H9 (cell line): ENCODE data around the gene FBRSL1. TPM values are rescaled to one million over a fixed set of nuclear protein-coding genes. Genes with fewer than 3 reads are reported as not detected.

ENCODE experiments used
- DNase-seq: peaks from one replicate; pipeline ENCODE4 v3.0.0-alpha.2; 2017
- H2AFZ ChIP-seq: one replicate; pipeline ENCODE4 v1.6.1; 2013; ENCODE audit warnings: mild to moderate bottlenecking, low read length, control low read depth, moderate library complexity
- H2AK5ac ChIP-seq: 2 replicates; pipeline ENCODE4 v1.6.1; 2013; ENCODE audit warnings: low read length, control low read depth, mixed read lengths; ENCODE audit not compliant: insufficient read length
- H2BK120ac ChIP-seq: one replicate; pipeline ENCODE4 v1.6.1; 2013; ENCODE audit warnings: low read depth, mild to moderate bottlenecking, low read length, control low read depth, inconsistent platforms; ENCODE audit not compliant: poor library complexity, severe bottlenecking
- H2BK12ac ChIP-seq: 2 replicates; pipeline ENCODE4 v1.6.1; 2013; ENCODE audit warnings: low read length, control low read depth, mixed read lengths, low read depth; ENCODE audit not compliant: insufficient read length
- H2BK15ac ChIP-seq: 2 replicates; pipeline ENCODE4 v1.6.1; 2013; ENCODE audit warnings: low read depth, low read length, control low read depth
- H2BK20ac ChIP-seq: one replicate; pipeline ENCODE4 v1.6.1; 2013; ENCODE audit warnings: low read depth, mild to moderate bottlenecking, low read length, control low read depth, inconsistent platforms; ENCODE audit not compliant: poor library complexity, severe bottlenecking
- H2BK5ac ChIP-seq: 2 replicates; pipeline ENCODE4 v1.6.1; 2013; ENCODE audit warnings: low read length, control low read depth, mixed read lengths; ENCODE audit not compliant: insufficient read length
- H3K14ac ChIP-seq: 2 replicates; pipeline ENCODE4 v1.6.1; 2013; ENCODE audit warnings: low read length, control low read depth; ENCODE audit not compliant: insufficient read depth
- H3K18ac ChIP-seq: 2 replicates; pipeline ENCODE4 v1.6.1; 2013; ENCODE audit warnings: low read depth, mild to moderate bottlenecking, mixed read lengths, low read length, control low read depth; ENCODE audit not compliant: insufficient read length
- H3K23ac ChIP-seq: 2 replicates; pipeline ENCODE4 v1.6.1; 2013; ENCODE audit warnings: low read length, control low read depth, mixed read lengths, low read depth; ENCODE audit not compliant: insufficient read length
- H3K23me2 ChIP-seq: 2 replicates; pipeline ENCODE4 v1.6.1; 2013; ENCODE audit warnings: low read depth, mild to moderate bottlenecking, mixed read lengths, low read length, control low read depth; ENCODE audit not compliant: insufficient read length, poor library complexity, severe bottlenecking
- H3K27ac ChIP-seq: 2 replicates; pipeline ENCODE4 v1.5.1; 2013; ENCODE audit warnings: low read length, control low read depth, mixed read lengths, low read depth; ENCODE audit not compliant: insufficient read length
- H3K27me3 ChIP-seq: 2 replicates; pipeline ENCODE4 v1.6.1; 2013; ENCODE audit warnings: low read length, control low read depth, inconsistent platforms; ENCODE audit not compliant: insufficient read depth
- H3K4ac ChIP-seq: 2 replicates; pipeline ENCODE4 v1.6.1; 2013; ENCODE audit warnings: low read depth, mild to moderate bottlenecking, control low read depth, inconsistent platforms, low read length, moderate library complexity
- H3K4me1 ChIP-seq: 2 replicates; pipeline ENCODE4 v1.6.1; 2013; ENCODE audit warnings: low read length, control low read depth, inconsistent platforms; ENCODE audit not compliant: insufficient read depth
- H3K4me2 ChIP-seq: 2 replicates; pipeline ENCODE4 v1.6.1; 2013; ENCODE audit warnings: low read length, control low read depth, mixed read lengths; ENCODE audit not compliant: insufficient read length, insufficient read depth
- H3K56ac ChIP-seq: 2 replicates; pipeline ENCODE4 v1.6.1; 2013; ENCODE audit warnings: low read depth, mild to moderate bottlenecking, mixed read lengths, low read length, control low read depth; ENCODE audit not compliant: insufficient read length
- H3K79me1 ChIP-seq: 2 replicates; pipeline ENCODE4 v1.6.1; 2013; ENCODE audit warnings: low read depth, mild to moderate bottlenecking, moderate library complexity, low read length, control low read depth, inconsistent platforms; ENCODE audit not compliant: insufficient read depth, poor library complexity, severe bottlenecking
- H3K79me2 ChIP-seq: 2 replicates; pipeline ENCODE4 v1.6.1; 2013; ENCODE audit warnings: low read length, control low read depth, inconsistent platforms; ENCODE audit not compliant: insufficient read depth
- H3K9ac ChIP-seq: 2 replicates; pipeline ENCODE4 v1.6.1; 2013; ENCODE audit warnings: low read length, control low read depth, mixed read lengths; ENCODE audit not compliant: insufficient read length; ENCODE audit errors: extremely low read depth
- H3K9me3 ChIP-seq: one replicate; pipeline ENCODE4 v1.6.1; 2013; ENCODE audit warnings: low read depth, low read length, inconsistent platforms; ENCODE audit not compliant: control insufficient read depth
- H3T11ph ChIP-seq: one replicate; pipeline ENCODE4 v1.6.1; 2013; ENCODE audit warnings: mild to moderate bottlenecking, low read length, control low read depth, inconsistent platforms
- H4K20me1 ChIP-seq: one replicate; pipeline ENCODE4 v1.6.1; 2013; ENCODE audit not compliant: control insufficient read depth, insufficient read length, insufficient read depth
- H4K5ac ChIP-seq: 2 replicates; pipeline ENCODE4 v1.6.1; 2013; ENCODE audit warnings: low read depth, mild to moderate bottlenecking, mixed read lengths, low read length, control low read depth; ENCODE audit not compliant: insufficient read length
- H4K8ac ChIP-seq: replicated peaks from 2 replicates; pipeline ENCODE4 v1.6.1; 2013; ENCODE audit warnings: low read length, control low read depth, mixed read lengths, low read depth; ENCODE audit not compliant: insufficient read length
- H4K91ac ChIP-seq: 2 replicates; pipeline ENCODE4 v1.6.1; 2013; ENCODE audit warnings: low read depth, mild to moderate bottlenecking, moderate library complexity, mixed read lengths, low read length, control low read depth; ENCODE audit not compliant: insufficient read length
- H3K27ac Mint-ChIP-seq, 3 experiments: 2 replicates in 2 of 3; 3 replicates in 1 of 3; pipeline ENCODE4 v1.8.0; 2020 to 2021; ENCODE audit warnings: mixed read lengths in 3 of 3, mild to moderate bottlenecking in 1 of 3, moderate library complexity in 1 of 3
- H3K27me3 Mint-ChIP-seq: 2 replicates; pipeline ENCODE4 v1.8.0; 2021; ENCODE audit warnings: low read depth, mild to moderate bottlenecking, moderate library complexity, mixed read lengths
- H3K36me3 Mint-ChIP-seq, 3 experiments: 2 replicates in 2 of 3; 3 replicates in 1 of 3; pipeline ENCODE4 v1.8.0; 2020 to 2021; ENCODE audit warnings: low read depth in 3 of 3, mixed read lengths in 3 of 3; ENCODE audit not compliant: insufficient read depth in 1 of 3
- H3K4me1 Mint-ChIP-seq, 2 experiments: 2 replicates each; pipeline ENCODE4 v1.8.0; 2020; ENCODE audit warnings: mixed read lengths in 2 of 2
- H3K4me3 Mint-ChIP-seq, 2 experiments: 2 replicates in 1 of 2; 3 replicates in 1 of 2; pipeline ENCODE4 v1.8.0; 2020 to 2021; ENCODE audit warnings: mild to moderate bottlenecking in 2 of 2, mixed read lengths in 2 of 2, moderate library complexity in 1 of 2
- H3K9me3 Mint-ChIP-seq, 2 experiments: 2 replicates in 1 of 2; 3 replicates in 1 of 2; pipeline ENCODE4 v1.8.0; 2020; ENCODE audit warnings: mild to moderate bottlenecking in 2 of 2, mixed read lengths in 2 of 2, moderate library complexity in 1 of 2
- WGBS: extraction: QIAGEN DNeasy Blood & Tissue Kit; methylation state at CpG from one replicate; pipeline ENCODE4 v1.1.7; 2013; ENCODE audit warnings: missing lambda C conversion rate, low lambda C conversion rate, mixed read lengths; ENCODE audit not compliant: insufficient read length; ENCODE audit errors: extremely low coverage; 5-methylcytosine and 5-hydroxymethylcytosine counted together
- total RNA-seq: library from RNA; stranded (reverse); gene quantifications from 2 replicates; pipeline ENCODE4 v1.2.1, GENCODE V29; 2021
- TF ChIP-seq, protein P1 (sequence below): fragments of 200-600 bp; sonication (generic); conservative IDR thresholded peaks from 3 replicates; pipeline ENCODE4 v1.8.0; 2021; ENCODE audit warnings: antibody characterized with exemption, mild to moderate bottlenecking

FBRSL1 gene
- total RNA-seq, 1 experiment from 2014 or later, result 90.8 TPM

DNA sequence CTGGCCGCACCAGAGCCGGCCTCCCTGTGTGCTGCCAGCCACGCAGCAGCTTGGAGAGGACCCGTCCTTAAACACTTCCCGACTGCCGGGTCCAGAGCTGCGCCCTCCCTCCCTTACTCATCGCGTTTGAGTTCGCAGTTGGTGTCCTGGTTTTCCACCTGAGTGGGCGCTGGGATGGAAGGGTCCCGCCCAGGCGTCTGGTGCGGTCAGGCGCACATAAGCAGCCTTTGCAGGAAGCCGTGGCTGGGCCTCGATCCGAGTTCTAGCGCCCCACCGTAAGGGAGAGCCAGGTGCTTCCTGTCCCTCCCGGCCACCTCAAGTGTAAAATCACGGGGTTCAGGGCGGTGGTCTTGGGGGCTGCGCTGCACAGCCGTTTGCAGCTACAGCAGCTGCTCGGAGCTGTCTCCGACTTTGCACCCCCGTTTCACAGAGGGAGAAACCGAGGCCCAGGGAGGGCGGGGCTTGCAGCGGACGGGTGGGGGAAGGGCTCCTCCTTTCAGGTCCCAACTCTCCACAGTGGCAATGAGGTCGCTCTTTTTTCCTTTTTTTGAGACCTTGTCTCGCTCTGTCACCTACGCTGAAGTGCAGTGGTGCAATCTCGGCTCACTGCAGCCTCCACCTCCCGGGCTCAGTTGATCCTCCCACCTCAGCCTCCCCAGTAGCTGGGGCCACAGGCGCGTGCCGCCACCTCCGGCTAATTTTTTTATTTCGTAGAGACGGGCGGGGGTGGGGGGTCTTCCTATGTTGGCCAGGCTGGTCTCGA, 69.1 kb downstream of the FBRSL1 start:
- Histone ChIP-seq H3K4me1 (no peaks in the 10 kb centered on the region), H3K4me2 (no peak overlapping the region), H3K9ac (no peak overlapping the region), H2BK15ac (no peak overlapping the region), H3K79me1 (peaks cover 5% of the 10 kb centered on the region), H3K56ac (no peak overlapping the region), H3K27me3 (peaks cover 4% of the 10 kb centered on the region; the same call in 1 of the 2 replicates), H4K8ac (no peak overlapping the region), H3T11ph (no peak overlapping the region), H3K23me2 (peaks cover 4% of the 10 kb centered on the region), H3K18ac (no peak overlapping the region), H2AFZ (no peak overlapping the region), H3K4ac (no peak overlapping the region), H2BK5ac (no peak overlapping the region), H4K91ac (no peak overlapping the region), H3K14ac (no peak overlapping the region), H2AK5ac (no peak overlapping the region), H2BK20ac (no peak overlapping the region), H4K20me1 (no peaks in the 10 kb centered on the region), H3K79me2 (peaks cover 4% of the 10 kb centered on the region; the same call in 1 of the 2 replicates), H2BK12ac (no peak overlapping the region), H3K27ac (no peak overlapping the region), H3K23ac (no peak overlapping the region), H2BK120ac (no peak overlapping the region), H4K5ac (no peak overlapping the region), H3K9me3 (no peaks in the 10 kb centered on the region)
- peaks cover 3 to 8% (median 3%) of the 10 kb centered on the region in 3 experiments; a peak in 6 of 7 replicates for H3K36me3 Mint-ChIP-seq
- WGBS, result no CpG with 5 or more reads among the region's 45 CpGs
- peak overlapping the region; percentile 60 to 81 for H3K4me3 Mint-ChIP-seq
- DNase-seq, result no peak
- peaks cover 0 to 6% of the 10 kb centered on the region in 2 experiments; a peak in 2 of 4 replicates for H3K4me1 Mint-ChIP-seq
- H3K9me3 Mint-ChIP-seq, result no peaks in the 10 kb centered on the region
- TF ChIP-seq, protein P1, sequence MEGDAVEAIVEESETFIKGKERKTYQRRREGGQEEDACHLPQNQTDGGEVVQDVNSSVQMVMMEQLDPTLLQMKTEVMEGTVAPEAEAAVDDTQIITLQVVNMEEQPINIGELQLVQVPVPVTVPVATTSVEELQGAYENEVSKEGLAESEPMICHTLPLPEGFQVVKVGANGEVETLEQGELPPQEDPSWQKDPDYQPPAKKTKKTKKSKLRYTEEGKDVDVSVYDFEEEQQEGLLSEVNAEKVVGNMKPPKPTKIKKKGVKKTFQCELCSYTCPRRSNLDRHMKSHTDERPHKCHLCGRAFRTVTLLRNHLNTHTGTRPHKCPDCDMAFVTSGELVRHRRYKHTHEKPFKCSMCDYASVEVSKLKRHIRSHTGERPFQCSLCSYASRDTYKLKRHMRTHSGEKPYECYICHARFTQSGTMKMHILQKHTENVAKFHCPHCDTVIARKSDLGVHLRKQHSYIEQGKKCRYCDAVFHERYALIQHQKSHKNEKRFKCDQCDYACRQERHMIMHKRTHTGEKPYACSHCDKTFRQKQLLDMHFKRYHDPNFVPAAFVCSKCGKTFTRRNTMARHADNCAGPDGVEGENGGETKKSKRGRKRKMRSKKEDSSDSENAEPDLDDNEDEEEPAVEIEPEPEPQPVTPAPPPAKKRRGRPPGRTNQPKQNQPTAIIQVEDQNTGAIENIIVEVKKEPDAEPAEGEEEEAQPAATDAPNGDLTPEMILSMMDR, result no peak
- H3K27me3 Mint-ChIP-seq, result peaks cover 56% of the 10 kb centered on the region
- no peak overlapping the region for H3K27ac Mint-ChIP-seq
